MG63 (cell line): ENCODE measurements around the gene PALMD. TPM values are rescaled to one million over a fixed set of nuclear protein-coding genes. Genes with fewer than 3 reads are reported as not detected.

Source experiments
- DNase-seq: peaks from one replicate; pipeline ENCODE4 v3.0.0-alpha.2; 2020
- H3K27me3 ChIP-seq: fragments of 250-450 bp; sonication (Bioruptor Pico); 2 replicates; pipeline ENCODE4 v1.5.1; 2020; ENCODE audit warnings: mild to moderate bottlenecking, moderate library complexity
- H3K36me3 ChIP-seq: fragments of 250-450 bp; sonication (Bioruptor Pico); 2 replicates; pipeline ENCODE4 v1.5.1; 2020; ENCODE audit warnings: mild to moderate bottlenecking, moderate library complexity
- H3K4me3 ChIP-seq: fragments of 250-450 bp; sonication (Bioruptor Pico); 2 replicates; pipeline ENCODE4 v1.5.1; 2020; ENCODE audit warnings: mild to moderate bottlenecking, moderate library complexity
- H3K9me3 ChIP-seq: fragments of 250-450 bp; sonication (Bioruptor Pico); 2 replicates; pipeline ENCODE4 v1.5.1; 2020; ENCODE audit warnings: mild to moderate bottlenecking, moderate library complexity
- total RNA-seq: library from RNA; depleted of rRNA; stranded (reverse); fragments of >200 nt; shearing (Covaris generic); gene quantifications from 2 replicates; pipeline ENCODE4 v1.2.3, GENCODE V29; 2014; ENCODE audit warnings: low replicate concordance

The PALMD gene
- total RNA-seq, 1 experiment from 2014 or later = 2.5 TPM

DNA sequence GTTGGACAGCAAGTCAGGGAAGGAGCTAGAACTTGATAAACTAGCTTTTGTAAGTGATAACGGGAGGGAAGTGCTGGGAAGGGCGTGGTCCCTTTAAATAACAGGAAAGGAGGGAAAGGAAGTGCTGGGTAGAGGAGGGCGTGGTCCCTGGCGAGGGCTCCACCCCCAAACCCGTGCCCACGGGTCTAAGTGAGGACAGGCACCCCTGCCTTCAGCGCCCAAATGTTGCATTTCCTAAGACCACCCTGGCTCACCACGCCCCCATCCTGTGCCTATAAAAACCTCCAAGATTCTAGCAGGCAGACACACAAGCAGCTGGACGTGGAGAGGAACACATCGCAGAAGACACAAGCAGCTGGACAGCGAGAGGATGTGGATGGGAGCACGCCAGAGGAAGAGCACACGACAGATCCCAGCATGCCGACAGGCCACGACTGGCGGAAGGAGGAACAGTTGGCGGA, 58.5 kb downstream of the PALMD start:
- Histone ChIP-seq H3K9me3 (peaks cover 5% of the 10 kb centered on the region; the same call in 1 of the 2 replicates), H3K27me3 (no peaks in the 10 kb centered on the region), H3K4me3 (no peak overlapping the region), H3K36me3 (no peaks in the 10 kb centered on the region)
- DNase-seq = peak; percentile 29

DNA sequence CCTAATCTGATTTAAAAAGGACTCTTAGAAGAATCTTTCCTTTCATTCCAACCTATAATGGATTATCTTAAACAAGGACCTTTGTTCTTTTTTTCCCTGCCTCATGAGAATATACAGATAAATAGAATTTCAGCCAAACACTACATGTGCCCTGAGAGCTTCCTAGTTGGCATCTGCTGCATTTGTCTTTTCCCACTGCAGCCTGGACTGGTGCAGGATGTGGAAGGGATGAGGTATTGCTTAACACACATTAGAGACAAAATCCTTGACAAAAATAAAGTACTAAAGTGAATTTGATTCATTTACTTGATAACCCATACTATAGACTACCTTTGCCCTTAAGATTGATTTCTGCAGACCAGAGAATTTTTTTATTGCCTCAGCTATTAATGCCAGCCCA, 59.5 kb downstream of the PALMD start:
- no peaks in the 10 kb centered on the region for H3K27me3 ChIP-seq
- H3K9me3 ChIP-seq = peaks cover 5% of the 10 kb centered on the region; the same call in 1 of the 2 replicates
- DNase-seq = peak; percentile 13
- H3K36me3 ChIP-seq = no peaks in the 10 kb centered on the region
- no peak overlapping the region for H3K4me3 ChIP-seq

DNA sequence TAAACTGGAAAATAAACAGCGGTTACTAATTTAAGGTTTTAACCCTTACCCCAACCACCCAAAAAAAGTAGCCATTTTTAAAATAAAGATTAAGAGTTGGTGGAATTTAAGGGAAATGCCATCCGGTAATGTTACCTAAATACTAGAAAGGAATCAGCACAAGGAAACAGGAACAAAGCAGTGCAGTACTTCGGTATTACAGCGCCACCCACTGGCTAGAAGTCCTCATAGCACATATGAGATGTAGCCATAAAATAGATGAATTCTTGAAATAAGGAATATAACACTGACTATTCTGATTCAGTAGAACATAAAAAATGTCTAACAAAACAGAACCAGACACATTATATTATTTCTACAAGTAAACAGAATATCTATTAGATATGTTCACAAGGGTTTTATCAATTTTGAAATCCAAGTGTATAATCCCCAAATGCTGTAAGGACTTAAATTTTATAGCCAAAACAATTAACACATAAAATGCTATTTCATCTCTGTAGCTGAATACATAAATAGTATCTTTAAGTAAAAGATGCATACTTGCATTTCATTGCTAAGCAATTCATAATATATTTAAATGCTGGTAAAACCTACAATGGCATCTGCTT, 61.7 kb downstream of the PALMD start:
- Histone ChIP-seq H3K27me3 (no peaks in the 10 kb centered on the region), H3K9me3 (peaks cover 2% of the 10 kb centered on the region; the same call in 1 of the 2 replicates), H3K36me3 (no peaks in the 10 kb centered on the region), H3K4me3 (no peak overlapping the region)
- DNase-seq = peak; percentile 37

DNA sequence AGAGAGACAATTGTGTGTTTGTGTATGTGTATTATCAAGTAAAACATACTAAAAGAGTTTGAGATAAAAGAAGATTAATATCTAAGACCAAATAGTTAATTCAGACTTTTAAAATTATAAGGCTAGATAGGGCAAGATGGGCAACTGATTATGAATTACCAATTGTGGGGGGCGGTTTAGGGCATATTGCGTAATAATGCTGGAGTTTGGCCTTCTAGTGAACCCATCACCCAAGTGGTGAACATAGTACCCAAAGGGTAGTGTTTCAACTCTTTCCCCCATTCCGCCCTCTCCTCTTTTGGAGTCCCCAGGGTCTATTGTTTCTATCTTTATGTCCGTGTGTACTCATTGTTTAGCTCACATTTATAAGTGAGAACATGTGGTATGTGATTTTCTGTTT, 65.1 kb downstream of the PALMD start:
- H3K36me3 ChIP-seq = no peaks in the 10 kb centered on the region
- DNase-seq = no peak
- no peaks in the 10 kb centered on the region for H3K27me3 ChIP-seq
- no peak overlapping the region for H3K4me3 ChIP-seq
- no peaks in the 10 kb centered on the region for H3K9me3 ChIP-seq

DNA sequence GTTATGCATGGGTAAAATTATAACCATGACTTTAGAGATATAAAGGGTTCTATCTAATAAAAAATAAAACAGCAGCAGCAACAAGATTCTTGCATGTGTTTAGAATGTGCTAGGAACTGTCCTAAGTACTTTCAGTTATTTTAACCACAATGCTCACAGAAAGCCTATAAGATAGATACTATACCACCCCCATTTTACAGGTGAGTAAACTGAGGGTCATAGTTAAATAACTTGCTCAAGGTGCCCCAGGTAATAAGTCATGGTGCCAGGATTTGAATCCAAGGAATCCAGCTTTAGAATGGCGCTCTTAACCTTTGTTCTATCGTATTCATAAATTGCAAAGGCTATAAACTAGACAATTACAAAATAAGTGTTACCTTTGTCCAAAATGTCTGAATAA, 67.1 kb downstream of the PALMD start:
- no peaks in the 10 kb centered on the region for H3K27me3 ChIP-seq
- H3K9me3 ChIP-seq = no peaks in the 10 kb centered on the region
- H3K36me3 ChIP-seq = no peaks in the 10 kb centered on the region
- H3K4me3 ChIP-seq = no peak overlapping the region
- DNase-seq = no peak

DNA sequence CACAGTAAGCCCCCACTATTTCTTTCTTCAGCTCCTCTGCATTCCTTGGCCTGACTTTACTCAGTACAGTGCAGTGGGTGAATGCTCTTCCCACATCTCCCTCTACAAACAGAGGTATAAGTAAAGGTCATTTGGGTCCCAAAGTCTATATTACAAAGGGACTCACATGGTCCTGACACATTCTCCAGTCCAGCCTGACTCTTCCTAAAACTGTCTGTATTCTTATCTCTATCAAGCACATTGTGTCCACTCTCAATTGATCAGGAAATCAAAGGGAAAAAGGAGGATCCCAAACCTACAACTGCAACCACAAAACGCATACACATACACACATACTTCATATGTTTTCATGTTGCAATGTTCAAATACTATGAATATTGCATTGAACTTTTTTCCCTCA, 71.1 kb downstream of the PALMD start:
- no peak overlapping the region for H3K4me3 ChIP-seq
- H3K9me3 ChIP-seq = no peaks in the 10 kb centered on the region
- no peaks in the 10 kb centered on the region for H3K27me3 ChIP-seq
- no peak for DNase-seq
- no peaks in the 10 kb centered on the region for H3K36me3 ChIP-seq

DNA sequence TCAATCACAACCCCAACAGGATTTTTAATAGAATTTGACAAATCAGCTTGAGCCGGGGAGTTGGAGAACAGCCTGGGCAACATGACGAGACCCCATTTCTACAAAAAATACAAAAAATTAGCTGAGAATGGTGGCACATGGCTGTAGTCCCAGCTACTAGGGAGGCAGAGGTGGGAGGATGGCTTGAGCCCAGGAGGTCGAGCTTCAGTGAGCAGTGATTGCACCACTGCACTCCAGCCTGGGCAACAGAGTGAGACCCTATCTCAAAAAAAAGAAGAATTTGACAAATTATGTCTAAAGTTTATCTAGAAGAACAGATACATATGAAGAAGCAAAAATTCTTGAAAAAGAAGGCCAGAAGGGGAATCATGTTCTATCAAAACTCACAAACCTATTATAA, 77.3 kb downstream of the PALMD start:
- Histone ChIP-seq H3K9me3 (no peaks in the 10 kb centered on the region), H3K27me3 (no peaks in the 10 kb centered on the region), H3K4me3 (no peak overlapping the region), H3K36me3 (no peaks in the 10 kb centered on the region)
- no peak for DNase-seq

DNA sequence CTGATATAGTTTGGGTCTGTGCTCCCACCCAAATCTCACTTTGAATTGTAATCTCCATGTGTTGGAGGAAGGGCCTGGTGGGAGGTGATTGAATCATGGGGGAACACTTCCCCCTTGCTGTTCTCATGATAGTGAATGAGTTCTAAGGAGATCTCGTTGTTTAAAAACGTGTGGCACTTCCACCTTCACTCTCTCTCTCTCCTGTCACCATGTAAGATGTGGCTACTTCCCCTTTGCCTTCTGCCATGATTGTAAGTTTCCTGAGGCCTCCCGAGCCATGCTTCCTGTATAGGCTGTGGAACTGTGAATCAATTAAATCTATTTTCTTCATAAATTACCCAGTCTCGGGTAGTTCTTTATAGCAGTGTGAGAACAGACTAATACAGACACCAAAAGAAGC, 80.1 kb downstream of the PALMD start:
- no peaks in the 10 kb centered on the region for H3K9me3 ChIP-seq
- H3K27me3 ChIP-seq = no peaks in the 10 kb centered on the region
- no peak for DNase-seq
- H3K4me3 ChIP-seq = no peak overlapping the region
- no peaks in the 10 kb centered on the region for H3K36me3 ChIP-seq

DNA sequence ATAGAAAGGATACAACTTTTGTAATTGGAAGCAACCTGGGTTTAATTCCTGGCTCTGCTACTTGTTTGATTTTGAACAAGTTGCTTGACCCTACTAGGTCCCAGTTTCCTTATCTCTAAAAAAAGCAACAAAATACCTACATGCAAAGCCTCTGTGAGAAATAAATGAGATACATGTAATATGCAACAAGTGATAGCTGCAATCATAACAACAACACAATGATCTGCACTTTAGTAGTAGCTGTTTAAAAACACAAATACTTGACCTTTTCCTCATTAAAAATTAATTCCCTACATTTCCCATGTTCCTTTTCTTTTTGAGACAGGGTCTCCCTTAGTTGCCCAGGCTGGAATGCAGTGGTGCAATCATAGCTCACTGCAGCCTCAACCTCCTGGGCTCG, 80.5 kb downstream of the PALMD start:
- H3K27me3 ChIP-seq = no peaks in the 10 kb centered on the region
- H3K9me3 ChIP-seq = no peaks in the 10 kb centered on the region
- no peaks in the 10 kb centered on the region for H3K36me3 ChIP-seq
- no peak for DNase-seq
- no peak overlapping the region for H3K4me3 ChIP-seq

DNA sequence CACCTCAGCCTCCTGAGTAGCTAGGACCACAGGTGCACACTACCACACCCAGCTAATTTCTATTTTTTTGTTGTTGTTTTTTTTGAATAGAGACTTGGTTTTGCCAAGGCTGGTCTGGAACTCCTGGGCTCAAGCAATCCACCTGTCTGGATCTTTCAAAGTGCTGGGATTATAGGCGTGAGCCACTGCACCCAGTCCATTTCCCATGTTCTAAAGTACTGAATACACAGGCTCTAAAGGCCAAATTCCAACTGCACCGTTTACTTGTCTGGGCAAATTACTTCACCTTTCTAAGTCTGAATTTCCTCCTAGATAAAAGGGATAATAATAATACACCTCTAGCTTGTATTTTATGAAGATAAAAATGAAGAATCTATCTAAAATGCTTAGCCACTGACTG, 80.9 kb downstream of the PALMD start:
- Histone ChIP-seq H3K36me3 (no peaks in the 10 kb centered on the region), H3K4me3 (no peak overlapping the region), H3K9me3 (no peaks in the 10 kb centered on the region), H3K27me3 (no peaks in the 10 kb centered on the region)
- DNase-seq = no peak

DNA sequence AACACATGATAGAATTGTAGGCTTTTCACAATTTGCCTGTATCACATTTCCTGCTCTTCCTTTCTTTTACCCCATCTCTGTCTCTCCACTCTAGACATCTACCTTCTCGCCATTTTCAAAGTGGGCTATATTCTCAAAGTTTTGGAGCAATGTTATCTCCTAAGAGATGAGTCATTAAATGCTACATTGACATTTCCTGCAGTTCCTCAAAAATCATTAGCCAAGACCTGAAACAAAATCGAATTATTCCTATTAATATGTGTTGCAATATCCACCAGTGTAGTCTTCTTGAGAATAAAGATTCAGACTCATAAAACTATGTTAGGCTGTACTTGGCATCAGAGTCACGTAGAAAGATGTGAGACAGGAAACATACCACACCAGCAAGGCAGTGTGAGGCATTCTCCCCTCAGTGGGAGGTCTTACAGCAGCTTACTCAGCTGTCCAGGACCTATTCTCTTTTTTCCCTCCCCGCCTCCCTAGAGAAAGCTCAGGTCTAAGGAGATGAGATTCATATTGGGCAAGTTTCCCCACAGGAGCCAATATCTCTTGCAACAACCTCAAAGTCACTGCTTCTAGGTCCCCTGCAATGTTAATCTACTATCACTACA, 81.8 kb downstream of the PALMD start:
- H3K9me3 ChIP-seq = no peaks in the 10 kb centered on the region
- DNase-seq = peak; percentile 76
- no peak overlapping the region for H3K4me3 ChIP-seq
- H3K27me3 ChIP-seq = no peaks in the 10 kb centered on the region
- H3K36me3 ChIP-seq = no peaks in the 10 kb centered on the region

DNA sequence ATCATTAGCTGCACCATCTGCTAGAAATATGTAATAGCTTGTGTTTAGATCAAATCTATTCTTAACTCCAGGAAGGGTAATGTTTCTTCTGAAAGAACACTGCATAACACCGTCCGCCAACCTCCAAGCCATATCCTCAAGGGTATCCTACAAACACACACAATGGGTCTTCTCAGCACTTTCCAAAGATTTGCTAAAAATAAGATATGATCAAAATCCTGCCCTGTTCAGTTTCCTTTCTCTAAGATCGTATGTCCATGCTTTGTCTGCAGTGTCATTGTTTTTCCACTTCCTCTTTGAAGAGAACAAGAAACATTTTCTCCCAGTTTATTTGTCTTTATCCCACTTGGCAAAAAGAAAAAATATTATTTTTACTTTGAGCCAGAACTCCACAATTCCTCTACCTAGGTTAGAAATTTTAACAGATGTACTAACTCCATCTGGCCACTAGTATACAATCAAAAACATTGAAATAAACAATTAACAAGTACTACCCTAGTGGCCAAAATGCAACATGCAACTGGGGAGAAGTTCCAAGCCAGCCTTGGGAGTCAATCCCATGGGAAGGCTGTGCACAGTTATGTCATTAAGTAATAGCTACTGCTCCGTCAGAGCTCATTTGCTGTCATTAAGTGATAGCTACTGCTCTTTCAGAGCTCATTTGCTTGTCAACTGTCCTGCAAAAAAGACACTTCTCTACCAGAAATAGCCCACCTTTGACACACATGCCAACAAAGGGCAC, 82.8 kb downstream of the PALMD start:
- Histone ChIP-seq H3K9me3 (no peaks in the 10 kb centered on the region), H3K27me3 (no peaks in the 10 kb centered on the region), H3K4me3 (no peak overlapping the region), H3K36me3 (no peaks in the 10 kb centered on the region)
- DNase-seq = peak; percentile 13

DNA sequence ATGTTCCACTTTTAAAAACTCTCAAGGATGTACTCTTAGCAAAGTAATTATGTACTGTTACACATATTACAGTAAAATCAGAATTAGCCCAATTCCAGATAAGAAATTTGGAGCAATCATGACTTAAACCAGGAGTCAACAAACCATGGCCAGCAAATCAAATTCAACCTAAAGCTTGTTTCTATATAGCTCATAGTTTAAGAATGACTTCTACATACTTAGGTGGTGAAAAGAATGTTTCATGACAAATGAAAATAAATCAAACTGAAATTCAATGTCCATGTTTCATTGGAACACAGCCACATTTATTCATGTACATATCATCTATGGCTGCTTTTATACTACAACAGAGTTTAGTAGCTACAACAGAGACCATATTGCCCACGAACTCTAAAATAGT, 85.5 kb downstream of the PALMD start:
- Histone ChIP-seq H3K36me3 (no peaks in the 10 kb centered on the region), H3K9me3 (no peaks in the 10 kb centered on the region), H3K4me3 (no peak overlapping the region), H3K27me3 (no peaks in the 10 kb centered on the region)
- no peak for DNase-seq

DNA sequence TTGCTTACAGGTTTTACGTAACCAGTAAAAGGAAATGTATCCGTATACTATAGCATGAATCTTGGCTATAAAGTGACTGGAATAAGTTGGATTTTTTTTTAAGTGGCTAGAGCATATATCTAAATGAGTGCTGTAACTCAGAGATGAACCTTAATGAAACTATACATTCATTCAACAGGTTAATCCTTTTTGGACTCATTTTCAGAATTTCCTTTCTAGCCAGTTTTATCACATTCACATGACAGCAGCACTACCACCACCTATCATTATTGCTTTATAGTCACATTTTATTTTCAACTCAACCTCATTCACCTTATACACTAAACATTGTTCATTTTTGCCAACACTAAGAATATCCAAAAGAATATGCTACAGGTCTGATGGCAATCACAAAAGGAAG, 89.9 kb downstream of the PALMD start:
- H3K4me3 ChIP-seq = no peak overlapping the region
- no peaks in the 10 kb centered on the region for H3K27me3 ChIP-seq
- H3K36me3 ChIP-seq = no peaks in the 10 kb centered on the region
- no peak for DNase-seq
- no peaks in the 10 kb centered on the region for H3K9me3 ChIP-seq

DNA sequence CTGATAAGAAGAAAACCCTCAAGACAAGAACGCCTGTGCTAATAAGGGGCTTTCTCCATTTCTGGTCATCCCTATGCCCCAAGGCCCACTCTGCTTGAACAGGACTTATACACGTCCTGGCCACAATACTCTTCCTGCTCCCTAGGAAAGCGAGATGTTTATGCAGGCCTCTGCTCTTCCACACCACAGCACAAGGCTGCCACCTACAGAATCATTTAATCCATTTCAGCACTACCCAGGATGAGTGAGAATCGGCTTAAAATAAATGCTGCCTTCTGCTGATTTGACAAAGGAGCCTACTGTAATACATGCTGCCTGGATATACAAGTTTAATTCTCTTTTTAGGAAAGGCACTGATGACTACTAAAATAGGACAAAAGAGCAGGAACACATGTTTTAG, 91.1 kb downstream of the PALMD start:
- Histone ChIP-seq H3K9me3 (no peaks in the 10 kb centered on the region), H3K36me3 (no peaks in the 10 kb centered on the region), H3K27me3 (no peaks in the 10 kb centered on the region), H3K4me3 (no peak overlapping the region)
- peak; percentile 41 for DNase-seq

DNA sequence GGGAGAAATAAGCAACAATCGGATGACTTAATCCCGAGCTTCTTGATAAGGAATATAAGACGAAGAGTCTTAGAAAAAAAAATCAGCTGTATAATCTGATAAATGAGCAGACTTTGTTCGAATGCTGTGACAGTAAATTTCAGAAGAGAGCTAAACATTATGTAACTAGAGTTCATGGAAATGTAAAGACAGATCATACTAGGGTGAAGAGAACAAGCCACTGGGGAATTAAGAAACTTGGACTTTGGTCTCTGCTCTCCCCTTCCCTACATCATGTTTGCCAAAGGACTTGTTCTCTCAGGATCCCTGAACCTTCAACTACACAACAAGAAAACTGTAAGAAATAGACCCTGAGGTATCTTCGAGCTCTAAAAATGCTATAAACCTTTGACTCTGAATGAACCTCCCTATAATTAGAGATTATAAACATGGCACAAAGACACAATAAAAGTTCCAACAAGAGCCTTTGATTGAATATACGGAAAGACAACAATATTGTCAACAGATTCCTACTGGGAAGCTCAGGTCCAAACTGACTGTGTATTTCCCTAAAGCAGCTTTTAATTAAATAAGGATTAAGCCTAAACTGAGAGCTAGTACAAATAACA, 93.0 kb downstream of the PALMD start:
- Histone ChIP-seq H3K4me3 (no peak overlapping the region), H3K9me3 (no peaks in the 10 kb centered on the region), H3K36me3 (no peaks in the 10 kb centered on the region), H3K27me3 (no peaks in the 10 kb centered on the region)
- no peak for DNase-seq

DNA sequence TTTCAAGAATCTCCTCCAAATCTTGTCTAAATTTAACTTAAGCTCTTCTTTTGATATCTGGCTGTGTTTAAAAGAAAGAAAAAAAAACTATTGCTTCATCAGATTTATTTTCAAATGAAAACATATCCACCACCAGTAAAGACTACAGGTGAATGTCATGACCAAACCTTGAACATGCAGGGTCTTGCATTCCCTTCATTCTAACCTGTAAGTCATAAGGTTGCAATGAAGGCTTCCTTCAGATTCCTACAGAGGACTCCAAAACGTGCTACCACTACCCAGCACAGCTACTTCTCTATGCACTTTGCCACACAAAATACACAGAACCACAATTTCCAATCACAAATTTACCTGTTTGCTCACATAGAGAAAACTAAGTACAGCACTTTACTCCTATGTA, 94.2 kb downstream of the PALMD start:
- H3K4me3 ChIP-seq = no peak overlapping the region
- no peaks in the 10 kb centered on the region for H3K27me3 ChIP-seq
- no peak for DNase-seq
- H3K36me3 ChIP-seq = no peaks in the 10 kb centered on the region
- H3K9me3 ChIP-seq = no peaks in the 10 kb centered on the region
